Mucosa of descending colon (tissue), 3 donors: ENCODE measurements around the gene DBR1. TPM values are rescaled to one million over a fixed set of nuclear protein-coding genes. Genes with fewer than 3 reads are reported as not detected.

Experiments used
- ATAC-seq: fragments of 200-7000 bp; cut with Tn5 transposase; one replicate; pipeline ENCODE4 v1.9.1; 2020; ENCODE audit warnings: mild to moderate bottlenecking, moderate library complexity
- DNase-seq, 3 donors: peaks; one replicate each; pipeline ENCODE4 v3.0.0-alpha.2; 2020
- H3K36me3 ChIP-seq: fragments of 200-600 bp; one replicate; pipeline ENCODE4 v1.8.0; 2021; ENCODE audit warnings: low read depth, mild to moderate bottlenecking
- H3K4me1 ChIP-seq: fragments of 200-600 bp; one replicate; pipeline ENCODE4 v1.8.0; 2021; ENCODE audit warnings: low read depth, mild to moderate bottlenecking
- H3K4me3 ChIP-seq: fragments of 200-600 bp; one replicate; pipeline ENCODE4 v1.8.0; 2021; ENCODE audit warnings: mild to moderate bottlenecking
- H3K9me3 ChIP-seq: fragments of 200-600 bp; one replicate; pipeline ENCODE4 v1.8.0; 2021; ENCODE audit warnings: mild to moderate bottlenecking
- intact Hi-C, 2 donors: fragments of 100-400 bp; cut with DNase I in 1 of 2; cut with micrococcal nuclease in 1 of 2; formaldehyde crosslinking; loops; one replicate each; pipeline versions ENCODE4 v1.11.0 to v1.11.1; 2022; cut with DNase I, micrococcal nuclease
- total RNA-seq, 3 donors: library from RNA; stranded (reverse); fragmentation: NEBNext Ultra II Directional in 2 of 3; extraction: Animal tissue kit (Norgen Biotek cat#: 25700) in 2 of 3; gene quantifications; one replicate each; pipeline versions ENCODE4 v1.2.1 to v1.2.4, GENCODE V29; 2021 to 2023
- TF ChIP-seq, protein P1 (sequence below): fragments of 200-600 bp; IDR thresholded peaks from one replicate; pipeline ENCODE4 v1.8.0; 2022; ENCODE audit warnings: antibody characterized with exemption, mild to moderate bottlenecking
- donor health status: DM: no; HTN: no; CAD: no; lungs with moderate emphysema.
- donor health status: DM: no; HTN: no; CAD: no.
- donor health status: DM: no; HTN: yes; CAD: no.

DBR1 gene
- total RNA-seq, 3 donors from 2014 or later, result 10.5 to 11.6 (median 11.6) TPM

GRCh38 chr3:138219255-138219654 is 44.5 kb upstream of the DBR1 start:
- no peak for DNase-seq
- H3K4me1 ChIP-seq, result no peaks in the 10 kb centered on the region
- no peak for ATAC-seq
- intact Hi-C loops, result no loop called here
- H3K4me3 ChIP-seq, result no peak overlapping the region
- TF ChIP-seq, protein P1, sequence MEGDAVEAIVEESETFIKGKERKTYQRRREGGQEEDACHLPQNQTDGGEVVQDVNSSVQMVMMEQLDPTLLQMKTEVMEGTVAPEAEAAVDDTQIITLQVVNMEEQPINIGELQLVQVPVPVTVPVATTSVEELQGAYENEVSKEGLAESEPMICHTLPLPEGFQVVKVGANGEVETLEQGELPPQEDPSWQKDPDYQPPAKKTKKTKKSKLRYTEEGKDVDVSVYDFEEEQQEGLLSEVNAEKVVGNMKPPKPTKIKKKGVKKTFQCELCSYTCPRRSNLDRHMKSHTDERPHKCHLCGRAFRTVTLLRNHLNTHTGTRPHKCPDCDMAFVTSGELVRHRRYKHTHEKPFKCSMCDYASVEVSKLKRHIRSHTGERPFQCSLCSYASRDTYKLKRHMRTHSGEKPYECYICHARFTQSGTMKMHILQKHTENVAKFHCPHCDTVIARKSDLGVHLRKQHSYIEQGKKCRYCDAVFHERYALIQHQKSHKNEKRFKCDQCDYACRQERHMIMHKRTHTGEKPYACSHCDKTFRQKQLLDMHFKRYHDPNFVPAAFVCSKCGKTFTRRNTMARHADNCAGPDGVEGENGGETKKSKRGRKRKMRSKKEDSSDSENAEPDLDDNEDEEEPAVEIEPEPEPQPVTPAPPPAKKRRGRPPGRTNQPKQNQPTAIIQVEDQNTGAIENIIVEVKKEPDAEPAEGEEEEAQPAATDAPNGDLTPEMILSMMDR, result no peak
- no peaks in the 10 kb centered on the region for H3K9me3 ChIP-seq
- H3K36me3 ChIP-seq, result no peaks in the 10 kb centered on the region

GRCh38 chr3:138213398-138214085 is 38.8 kb upstream of the DBR1 start:
- DNase-seq, result no peak
- no peak overlapping the region for H3K4me3 ChIP-seq
- no peak for ATAC-seq
- intact Hi-C loops, result no loop called here
- H3K36me3 ChIP-seq, result no peaks in the 10 kb centered on the region
- H3K9me3 ChIP-seq, result no peaks in the 10 kb centered on the region
- TF ChIP-seq, protein P1, result no peak
- H3K4me1 ChIP-seq, result no peaks in the 10 kb centered on the region

DNA sequence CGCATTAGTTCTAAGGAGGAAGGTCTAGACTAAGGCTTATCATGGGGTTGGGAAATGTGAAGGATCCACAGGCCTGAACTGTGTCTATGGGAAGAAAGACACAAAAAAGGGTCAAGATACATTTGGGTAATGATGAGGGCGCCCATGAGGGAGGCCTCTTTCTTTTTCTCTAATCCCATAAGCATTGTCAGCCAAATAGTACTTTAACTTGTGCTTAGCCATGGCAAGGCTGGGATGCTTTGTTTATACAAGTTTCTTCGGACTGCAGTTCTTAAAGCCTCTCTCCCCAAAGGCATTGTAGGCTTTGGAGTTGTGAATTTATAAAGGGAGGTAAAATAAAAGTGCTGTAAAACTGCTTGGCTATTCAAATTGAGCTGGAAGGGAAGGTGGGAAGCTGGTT is 35.8 kb upstream of the DBR1 start:
- TF ChIP-seq, protein P1, result no peak
- intact Hi-C loops, result no loop called here
- ATAC-seq (no peak), DNase-seq (no peak)
- Histone ChIP-seq H3K9me3 (no peaks in the 10 kb centered on the region), H3K4me3 (no peak overlapping the region), H3K36me3 (no peaks in the 10 kb centered on the region), H3K4me1 (no peaks in the 10 kb centered on the region)

- intact Hi-C loops, result no loop called here
- Histone ChIP-seq H3K4me3 (no peak overlapping the region), H3K36me3 (no peaks in the 10 kb centered on the region), H3K9me3 (no peaks in the 10 kb centered on the region), H3K4me1 (no peaks in the 10 kb centered on the region)
- DNase-seq (no peak), ATAC-seq (no peak)
- TF ChIP-seq, protein P1, result no peak
These were observed 31.5 kb upstream of the DBR1 start for GRCh38 chr3:138206196-138206595.

DNA sequence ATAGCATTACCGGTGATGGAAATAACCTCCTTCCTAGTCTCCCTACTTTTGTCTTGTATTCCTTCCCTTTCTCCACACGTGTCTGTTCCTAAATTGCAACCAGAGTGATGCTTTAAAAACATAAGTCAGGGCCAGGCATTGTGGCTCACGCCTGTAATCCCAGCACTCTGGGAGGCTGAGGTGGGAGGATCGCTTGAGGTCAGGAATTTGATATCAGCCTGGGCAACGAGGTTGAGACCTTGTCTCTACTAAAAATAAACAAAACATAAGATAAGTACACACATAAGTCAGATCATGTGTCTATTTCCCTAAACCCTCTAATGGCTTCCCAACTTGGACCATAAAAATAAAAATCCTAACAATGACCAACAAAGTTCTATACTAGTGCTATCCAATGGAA is 30.8 kb upstream of the DBR1 start:
- Histone ChIP-seq H3K4me3 (no peak overlapping the region), H3K9me3 (no peaks in the 10 kb centered on the region), H3K36me3 (no peaks in the 10 kb centered on the region), H3K4me1 (no peaks in the 10 kb centered on the region)
- TF ChIP-seq, protein P1, result no peak
- intact Hi-C loops, result no loop called here
- DNase-seq (no peak), ATAC-seq (no peak)

GRCh38 chr3:138203938-138204337 is 29.2 kb upstream of the DBR1 start:
- ATAC-seq (no peak), DNase-seq (no peak)
- Histone ChIP-seq H3K4me3 (no peak overlapping the region), H3K9me3 (no peaks in the 10 kb centered on the region), H3K36me3 (no peaks in the 10 kb centered on the region), H3K4me1 (peaks cover 2% of the 10 kb centered on the region)
- TF ChIP-seq, protein P1, result no peak
- intact Hi-C loops, result no loop called here
